HepG2 (cell line): ENCODE measurements around the gene NLRC5. TPM values are rescaled to one million over a fixed set of nuclear protein-coding genes. Genes with fewer than 3 reads are reported as not detected.

ENCODE experiments used
- BRCA1 ChIP-seq: sonication (generic); formaldehyde crosslinking; IDR thresholded peaks from 2 replicates; pipeline ENCODE4 v1.4.0; 2020; ENCODE audit warnings: missing genetic modification reagents
- EEA1 ChIP-seq: sonication (generic); formaldehyde crosslinking; IDR thresholded peaks from 2 replicates; pipeline ENCODE4 v1.5.1; 2020; ENCODE audit warnings: mild to moderate bottlenecking, missing genetic modification reagents, borderline replicate concordance
- HCFC1 ChIP-seq: fragments of 150-350 bp; IDR thresholded peaks from 2 replicates; pipeline ENCODE4 v1.6.1; 2014; ENCODE audit warnings: low read depth, low read length
- JDP2 ChIP-seq: sonication (generic); formaldehyde crosslinking; IDR thresholded peaks from 2 replicates; pipeline ENCODE4 v1.8.1; 2022; ENCODE audit warnings: missing genetic modification reagents, borderline replicate concordance
- NCOA2 ChIP-seq: sonication (generic); formaldehyde crosslinking; IDR thresholded peaks from 2 replicates; pipeline ENCODE4 v1.8.0; 2022; ENCODE audit warnings: inconsistent platforms
- REPIN1 ChIP-seq: sonication (generic); formaldehyde crosslinking; IDR thresholded peaks from 2 replicates; pipeline ENCODE4 v1.8.0; 2022; ENCODE audit warnings: missing genetic modification reagents, low read depth, mild to moderate bottlenecking, borderline replicate concordance
- STAT5B ChIP-seq: sonication (generic); formaldehyde crosslinking; IDR thresholded peaks from 2 replicates; pipeline ENCODE4 v1.4.0; 2020; ENCODE audit warnings: missing genetic modification reagents
- TIGD3 ChIP-seq: sonication (generic); formaldehyde crosslinking; IDR thresholded peaks from 2 replicates; pipeline ENCODE4 v1.5.1; 2020; ENCODE audit warnings: mild to moderate bottlenecking, missing genetic modification reagents, borderline replicate concordance
- ZBTB46 ChIP-seq: sonication (generic); formaldehyde crosslinking; IDR thresholded peaks from 2 replicates; pipeline ENCODE4 v1.4.0; 2020; ENCODE audit warnings: mild to moderate bottlenecking, missing genetic modification reagents, borderline replicate concordance
- ZNF292 ChIP-seq: sonication (generic); formaldehyde crosslinking; IDR thresholded peaks from 2 replicates; pipeline ENCODE4 v1.8.1; 2022; ENCODE audit warnings: mild to moderate bottlenecking, low read depth, missing genetic modification reagents, borderline replicate concordance
- ZNF362 ChIP-seq: sonication (generic); formaldehyde crosslinking; IDR thresholded peaks from 2 replicates; pipeline ENCODE4 v1.4.0; 2020; ENCODE audit warnings: missing genetic modification reagents, mild to moderate bottlenecking, borderline replicate concordance
- ZNF563 ChIP-seq: sonication (generic); formaldehyde crosslinking; IDR thresholded peaks from 2 replicates; pipeline ENCODE4 v1.8.0; 2022; ENCODE audit warnings: mild to moderate bottlenecking, moderate library complexity, missing genetic modification reagents
- ZNF589 ChIP-seq: sonication (generic); formaldehyde crosslinking; conservative IDR thresholded peaks from 2 replicates; pipeline ENCODE4 v1.8.0; 2022; ENCODE audit warnings: mild to moderate bottlenecking, moderate library complexity, missing genetic modification reagents
- ZNF609 ChIP-seq: sonication (generic); formaldehyde crosslinking; IDR thresholded peaks from 2 replicates; pipeline ENCODE4 v1.4.0; 2020; ENCODE audit warnings: mild to moderate bottlenecking, missing genetic modification reagents, borderline replicate concordance
- ZNF615 ChIP-seq: sonication (generic); formaldehyde crosslinking; IDR thresholded peaks from 2 replicates; pipeline ENCODE4 v1.5.0; 2020; ENCODE audit warnings: mild to moderate bottlenecking, missing genetic modification reagents, borderline replicate concordance
- ZNF660 ChIP-seq: sonication (generic); formaldehyde crosslinking; IDR thresholded peaks from 2 replicates; pipeline ENCODE4 v1.5.1; 2020; ENCODE audit warnings: mild to moderate bottlenecking, low read depth, missing genetic modification reagents, borderline replicate concordance
- ZNF83 ChIP-seq: sonication (generic); formaldehyde crosslinking; IDR thresholded peaks from 2 replicates; pipeline ENCODE4 v1.4.0; 2020; ENCODE audit warnings: missing genetic modification reagents, mild to moderate bottlenecking, borderline replicate concordance
- ZNF850 ChIP-seq: sonication (generic); formaldehyde crosslinking; conservative IDR thresholded peaks from 2 replicates; pipeline ENCODE4 v1.9.0; 2021; ENCODE audit warnings: mild to moderate bottlenecking, missing genetic modification reagents
- polyA plus RNA-seq, 8 experiments: library from polyadenylated mRNA; depleted of rRNA in 3 of 8; stranded (reverse) in 7 of 8; unstranded in 1 of 8; fragments of >200 nt; fragmentation: Illumina TruSeq in 4 of 8; extraction: Trizol in 4 of 8; gene quantifications; 2 replicates each; pipeline versions ENCODE4 v1.2.1 to v1.2.3, GENCODE V29; 2011 to 2016; ENCODE audit warnings: low read depth in 4 of 8, missing spikeins in 1 of 8, mixed read lengths in 1 of 8; ENCODE audit not compliant: insufficient read depth in 1 of 8
- total RNA-seq, 5 experiments: library from RNA; depleted of rRNA; stranded (reverse); fragments of >200 nt; fragmentation: Illumina TruSeq; extraction: Trizol; gene quantifications; 2 replicates each; pipeline ENCODE4 v1.2.3, GENCODE V29; 2016; ENCODE audit warnings: low read depth in 1 of 5

Gene NLRC5
- total and polyA plus RNA-seq, 2 of the 13 experiments (the other 11 are each of a cell fraction or from before 2014, with no cell fraction given): 6.3 to 12.7 TPM

- TF ChIP-seq ZNF292 (peak; percentile 97), ZNF609 (CRISPR knock-in tag) (no peak), ZNF83 (no peak), REPIN1 (CRISPR knock-in tag) (no peak), JDP2 (CRISPR knock-in tag) (no peak), ZNF660 (CRISPR knock-in tag) (no peak), STAT5B (CRISPR knock-in tag) (no peak), ZNF563 (CRISPR knock-in tag) (peak; percentile 72), ZNF362 (CRISPR knock-in tag) (no peak; the same call in 1 of the 2 replicates), EEA1 (CRISPR knock-in tag) (no peak), HCFC1 (no peak), ZNF589 (no peak; the same call in 1 of the 2 replicates), ZNF850 (0 out of 2 replicates have a peak, but pooled peaks have one; percentile 77), BRCA1 (CRISPR knock-in tag) (no peak), ZNF615 (no peak), ZBTB46 (CRISPR knock-in tag) (no peak), TIGD3 (CRISPR knock-in tag) (no peak), NCOA2 (CRISPR knock-in tag) (peak; percentile 70)
These were observed at the start of gene NLRC5 (continued) for GRCh38 chr16:56988948-56989945.
